BE2C (cell line): ENCODE results near the gene ADAM8.
A peak's percentile ranks its signal among the peaks of the same experiment; 100 is the strongest.

Experiments used
- DNase-seq: peaks from one replicate; pipeline ENCODE4 v3.0.0-alpha.2; 2020
- H3K27me3 ChIP-seq: fragments of 250-450 bp; sonication (Bioruptor Pico); 2 replicates; pipeline ENCODE4 v1.5.1; 2020; ENCODE audit warnings: mild to moderate bottlenecking
- H3K36me3 ChIP-seq: fragments of 250-450 bp; sonication (Bioruptor Pico); 2 replicates; pipeline ENCODE4 v1.5.1; 2020; ENCODE audit warnings: mild to moderate bottlenecking
- H3K4me1 ChIP-seq: fragments of 250-450 bp; sonication (Bioruptor Pico); 2 replicates; pipeline ENCODE4 v1.5.1; 2020
- H3K4me3 ChIP-seq: 2 replicates; pipeline ENCODE4 v1.5.1; 2011; ENCODE audit warnings: low read depth, low read length
- H3K9me3 ChIP-seq: fragments of 250-450 bp; sonication (Bioruptor Pico); 2 replicates; pipeline ENCODE4 v1.5.1; 2020
- TF ChIP-seq, protein P1 (sequence below): IDR thresholded peaks from 2 replicates; pipeline ENCODE4 v1.5.1; 2012; ENCODE audit warnings: mild to moderate bottlenecking, low read depth, low read length

ADAM8 gene

DNA sequence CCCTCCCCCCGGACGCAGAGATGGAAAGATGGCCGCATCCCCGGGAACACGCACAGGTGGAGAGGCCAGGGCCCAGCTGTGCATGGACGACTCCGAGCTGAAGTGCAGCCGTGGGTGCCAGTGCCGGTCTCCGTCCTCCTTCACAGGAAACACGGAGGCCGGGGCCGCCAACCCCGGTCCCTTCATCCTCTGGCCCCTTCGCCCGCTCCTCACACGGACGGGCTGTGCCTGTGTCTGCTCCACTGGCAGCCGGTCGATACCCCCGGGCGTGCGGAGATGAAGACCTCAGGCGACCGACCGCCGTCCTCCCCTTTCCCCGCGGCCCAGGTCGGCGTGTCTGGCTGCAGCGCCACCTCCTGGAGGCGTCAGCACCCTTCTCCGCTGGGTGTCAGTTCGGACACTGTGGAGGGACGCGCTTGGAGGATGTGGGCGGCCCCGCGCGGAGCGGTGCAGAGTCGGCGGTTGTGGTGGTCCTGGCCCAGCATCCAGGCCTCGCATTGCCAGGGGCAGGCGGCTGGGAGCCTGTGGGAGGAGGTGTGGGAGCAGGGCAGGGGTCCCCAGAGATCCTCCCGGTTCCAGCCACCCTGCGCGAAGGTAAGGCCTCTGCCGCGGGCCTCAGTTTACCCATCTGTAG is 41.9 kb upstream of the ADAM8 start:
- Histone ChIP-seq H3K9me3 (peaks cover 4% of the 10 kb centered on the region; the same call in 1 of the 2 replicates), H3K4me1 (peaks cover 8% of the 10 kb centered on the region; the same call in 1 of the 2 replicates), H3K4me3 (peak overlapping the region; percentile 59), H3K36me3 (no peaks in the 10 kb centered on the region), H3K27me3 (no peaks in the 10 kb centered on the region)
- TF ChIP-seq, protein P1, sequence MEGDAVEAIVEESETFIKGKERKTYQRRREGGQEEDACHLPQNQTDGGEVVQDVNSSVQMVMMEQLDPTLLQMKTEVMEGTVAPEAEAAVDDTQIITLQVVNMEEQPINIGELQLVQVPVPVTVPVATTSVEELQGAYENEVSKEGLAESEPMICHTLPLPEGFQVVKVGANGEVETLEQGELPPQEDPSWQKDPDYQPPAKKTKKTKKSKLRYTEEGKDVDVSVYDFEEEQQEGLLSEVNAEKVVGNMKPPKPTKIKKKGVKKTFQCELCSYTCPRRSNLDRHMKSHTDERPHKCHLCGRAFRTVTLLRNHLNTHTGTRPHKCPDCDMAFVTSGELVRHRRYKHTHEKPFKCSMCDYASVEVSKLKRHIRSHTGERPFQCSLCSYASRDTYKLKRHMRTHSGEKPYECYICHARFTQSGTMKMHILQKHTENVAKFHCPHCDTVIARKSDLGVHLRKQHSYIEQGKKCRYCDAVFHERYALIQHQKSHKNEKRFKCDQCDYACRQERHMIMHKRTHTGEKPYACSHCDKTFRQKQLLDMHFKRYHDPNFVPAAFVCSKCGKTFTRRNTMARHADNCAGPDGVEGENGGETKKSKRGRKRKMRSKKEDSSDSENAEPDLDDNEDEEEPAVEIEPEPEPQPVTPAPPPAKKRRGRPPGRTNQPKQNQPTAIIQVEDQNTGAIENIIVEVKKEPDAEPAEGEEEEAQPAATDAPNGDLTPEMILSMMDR, result peak; percentile 67
- peak; percentile 84 for DNase-seq

DNA sequence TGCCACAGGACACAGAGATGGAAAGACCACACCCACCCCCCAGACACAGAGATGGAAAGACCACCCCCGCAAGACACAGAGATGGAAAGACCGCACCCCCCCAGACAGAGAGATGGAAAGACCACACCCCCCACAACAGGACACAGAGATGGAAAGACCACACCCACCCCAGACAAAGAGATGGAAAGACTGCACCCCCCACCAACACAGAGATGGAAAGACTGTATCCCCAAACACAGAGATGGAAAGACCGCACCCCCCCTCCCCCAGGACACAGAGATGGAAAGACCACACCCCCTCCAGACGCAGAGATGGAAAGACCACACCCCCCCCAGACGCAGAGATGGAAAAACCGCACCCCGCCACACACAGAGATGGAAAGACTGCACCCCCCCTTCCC is 40.1 kb upstream of the ADAM8 start:
- no peaks in the 10 kb centered on the region for H3K27me3 ChIP-seq
- peaks cover 4% of the 10 kb centered on the region; the same call in 1 of the 2 replicates for H3K9me3 ChIP-seq
- TF ChIP-seq, protein P1, result no peak
- no peaks in the 10 kb centered on the region for H3K36me3 ChIP-seq
- H3K4me1 ChIP-seq, result peaks cover 8% of the 10 kb centered on the region; the same call in 1 of the 2 replicates
- no peak overlapping the region for H3K4me3 ChIP-seq
- no peak for DNase-seq

DNA sequence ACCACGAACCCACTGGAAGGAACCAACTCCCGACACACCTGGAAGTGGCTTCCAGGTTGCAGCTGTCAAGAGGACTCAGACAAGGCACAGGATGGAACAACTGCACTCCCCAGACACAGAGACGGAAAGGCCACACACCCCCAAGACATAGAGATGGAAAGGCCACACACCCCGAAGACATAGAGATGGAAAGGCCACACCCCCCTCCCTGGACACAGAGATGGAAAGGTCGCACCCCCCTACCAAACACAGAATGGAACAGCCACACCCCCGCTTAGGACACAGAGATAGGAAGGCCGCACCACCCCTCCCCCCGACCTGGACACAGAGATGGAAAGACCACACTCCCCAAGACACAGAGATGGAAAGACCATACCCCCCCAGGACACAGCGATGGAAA is 39.6 kb upstream of the ADAM8 start:
- Histone ChIP-seq H3K36me3 (no peaks in the 10 kb centered on the region), H3K27me3 (no peaks in the 10 kb centered on the region), H3K9me3 (peaks cover 4% of the 10 kb centered on the region; the same call in 1 of the 2 replicates), H3K4me3 (no peak overlapping the region), H3K4me1 (peaks cover 8% of the 10 kb centered on the region; the same call in 1 of the 2 replicates)
- DNase-seq, result no peak
- TF ChIP-seq, protein P1, result no peak

DNA sequence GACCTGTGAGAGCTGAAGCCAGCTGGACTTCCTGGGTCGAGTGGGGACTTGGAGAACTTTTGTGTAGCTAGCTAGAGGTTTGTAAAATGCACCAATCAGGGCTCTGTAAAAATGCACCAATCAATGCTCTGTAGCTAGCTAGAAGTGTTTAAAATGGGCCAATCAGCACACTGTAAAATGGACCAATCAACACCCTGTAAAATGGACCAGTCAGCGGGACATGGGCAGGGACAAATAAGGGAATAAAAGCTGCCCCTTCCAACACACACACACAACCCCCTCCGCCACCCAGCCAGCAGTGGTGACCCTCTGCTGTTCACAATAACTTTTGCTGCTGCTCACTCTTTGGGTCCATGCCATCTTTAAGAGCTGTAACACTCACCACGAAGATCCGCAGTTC is 39.2 kb upstream of the ADAM8 start:
- Histone ChIP-seq H3K4me3 (no peak overlapping the region), H3K27me3 (no peaks in the 10 kb centered on the region), H3K9me3 (peaks cover 1% of the 10 kb centered on the region; the same call in 1 of the 2 replicates), H3K4me1 (peaks cover 8% of the 10 kb centered on the region; the same call in 1 of the 2 replicates), H3K36me3 (0 out of 2 replicates have a peak, but pooled peaks cover under 1% of the 10 kb centered on the region)
- no peak for DNase-seq
- TF ChIP-seq, protein P1, result no peak

DNA sequence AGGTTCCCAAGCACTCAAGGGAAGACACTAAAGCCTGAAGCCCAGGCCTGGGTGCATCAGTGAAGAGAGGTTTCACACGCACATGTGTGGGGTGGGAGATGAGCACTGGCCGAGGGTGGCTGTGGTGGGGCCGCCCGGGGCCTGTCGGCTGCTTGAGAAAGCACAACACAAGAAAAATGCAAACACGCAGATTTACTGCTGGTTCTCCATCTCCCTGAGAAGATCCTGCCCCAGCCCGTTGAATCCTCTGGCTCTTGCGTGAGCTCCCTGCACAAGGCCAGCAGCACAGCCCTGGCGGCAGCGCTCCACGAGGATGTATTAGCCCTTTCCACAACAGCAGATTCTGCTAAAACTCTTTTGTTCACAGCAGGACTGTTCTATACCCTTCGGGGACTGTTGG is 38.2 kb upstream of the ADAM8 start:
- TF ChIP-seq, protein P1, result no peak
- Histone ChIP-seq H3K4me3 (no peak overlapping the region), H3K36me3 (peaks cover 10% of the 10 kb centered on the region), H3K27me3 (no peaks in the 10 kb centered on the region), H3K9me3 (no peaks in the 10 kb centered on the region), H3K4me1 (peaks cover 8% of the 10 kb centered on the region; the same call in 1 of the 2 replicates)
- no peak for DNase-seq

DNA sequence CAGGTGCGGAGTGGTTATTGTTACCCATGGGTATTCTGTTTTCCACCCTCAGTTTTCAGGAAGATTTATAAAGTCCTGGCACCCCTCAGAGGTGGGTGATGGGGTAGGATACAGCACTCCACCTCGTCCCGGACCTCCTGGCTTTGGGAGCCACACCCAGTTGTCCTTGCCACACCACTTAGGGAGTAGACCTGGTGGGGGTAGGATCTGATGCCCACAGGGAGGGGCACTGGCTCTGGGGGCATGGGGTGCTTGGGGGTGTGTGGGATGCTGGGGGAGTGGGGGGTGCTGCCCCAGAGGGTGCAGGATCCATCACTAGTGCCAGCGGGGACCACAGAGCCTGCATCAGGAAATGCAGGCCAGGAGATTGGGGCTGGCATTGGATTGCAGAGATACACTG is 36.5 kb upstream of the ADAM8 start:
- peaks cover 18% of the 10 kb centered on the region for H3K36me3 ChIP-seq
- TF ChIP-seq, protein P1, result no peak

More for the DNA sequence above, 36.5 kb upstream of the ADAM8 start:
- Histone ChIP-seq H3K9me3 (no peaks in the 10 kb centered on the region), H3K4me3 (no peak overlapping the region), H3K4me1 (peaks cover 11% of the 10 kb centered on the region), H3K27me3 (no peaks in the 10 kb centered on the region)
- DNase-seq, result no peak
